GM18873 (cell line): ENCODE measurements around the gene S100A8.
"Not testable (repeated sequence)": the region's sequence is repeated elsewhere in the genome, so short reads cannot be mapped to it uniquely, and the experiment has no call there.

Experiments used
- ATAC-seq: cut with Tn5 transposase; IDR thresholded peaks from one replicate; pipeline ENCODE4 v1.9.1; 2021; ENCODE audit warnings: mild to moderate bottlenecking, moderate library complexity, moderate number of reproducible peaks; ENCODE audit not compliant: unreplicated experiment, low FRiP score

S100A8 gene

GRCh38 chr1:153349363-153350320 is 41.2 kb downstream of the S100A8 start:
- no peak for ATAC-seq

- ATAC-seq = no peak
Measured at GRCh38 chr1:153348511-153349362, 42.1 kb downstream of the S100A8 start, which contains the start of gene PGLYRP4. Gene PGLYRP4, minus strand, starts transcription at chr1:153348841. Its CDS starts 909 bp downstream, at chr1:153347932.

GRCh38 chr1:153347856-153348255 is 43.0 kb downstream of the S100A8 start:
- ATAC-seq = no peak

- not testable (repeated sequence) for ATAC-seq
Measured at GRCh38 chr1:153347049-153347448, 43.8 kb downstream of the S100A8 start.

- ATAC-seq = no peak
Measured at GRCh38 chr1:153346077-153346723, 44.7 kb downstream of the S100A8 start.

- no peak for ATAC-seq
Measured at GRCh38 chr1:153345187-153346076, 45.4 kb downstream of the S100A8 start.

GRCh38 chr1:153344718-153345025 is 46.2 kb downstream of the S100A8 start:
- no peak for ATAC-seq

GRCh38 chr1:153343811-153344717 is 46.8 kb downstream of the S100A8 start:
- ATAC-seq = no peak

GRCh38 chr1:153343040-153343681 is 47.7 kb downstream of the S100A8 start:
- ATAC-seq = no peak

GRCh38 chr1:153342178-153342577 is 48.7 kb downstream of the S100A8 start:
- no peak for ATAC-seq

- ATAC-seq = no peak
Measured at GRCh38 chr1:153341431-153341934, 49.4 kb downstream of the S100A8 start.

GRCh38 chr1:153340356-153340755 is 50.5 kb downstream of the S100A8 start:
- ATAC-seq = no peak
